Measurements from ENCODE around the gene ELL2.

The ELL2 gene

DNA sequence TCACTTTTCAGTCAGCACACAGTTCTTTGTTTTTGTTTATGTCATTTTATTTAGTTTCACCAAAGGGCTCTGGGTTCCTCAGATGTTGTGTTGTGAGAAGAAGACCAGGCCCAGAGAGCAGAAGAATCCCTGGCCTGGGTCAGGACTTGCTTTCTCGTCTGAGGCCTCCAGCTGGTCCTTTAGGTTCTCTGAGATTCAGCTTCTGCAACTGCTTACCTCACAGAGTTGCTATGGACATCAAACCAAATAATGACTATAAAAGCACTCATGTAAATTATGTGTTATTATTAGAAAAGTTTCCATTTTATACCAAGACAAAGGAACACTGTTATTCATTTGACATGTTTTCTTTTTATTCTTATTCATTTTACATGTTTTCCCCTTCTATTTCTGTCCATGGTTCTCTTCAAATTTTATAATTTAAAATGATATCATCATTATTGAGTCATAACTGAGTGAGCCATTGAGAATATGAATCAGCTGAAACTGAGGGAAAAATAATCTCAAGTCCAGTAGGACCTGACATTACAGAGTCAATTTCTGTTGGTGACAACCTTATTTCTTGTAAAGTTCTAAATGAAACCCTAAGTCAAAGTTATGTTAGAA, 95.1 kb downstream of the ELL2 start:
- ATAC-seq, result no peak
- TF ChIP-seq ARNTL (CRISPR knock-in tag; IDR thresholded peaks at IDR 0.05; ENCODE audit: borderline replicate concordance, low read depth), result no peak
- no peak for TF ChIP-seq TOX (CRISPR knock-in tag; IDR thresholded peaks at IDR 0.05; ENCODE audit: borderline replicate concordance)
- TF ChIP-seq PPARA (CRISPR knock-in tag; IDR thresholded peaks at IDR 0.05; ENCODE audit: borderline replicate concordance), result no peak
- TF ChIP-seq, protein P1, sequence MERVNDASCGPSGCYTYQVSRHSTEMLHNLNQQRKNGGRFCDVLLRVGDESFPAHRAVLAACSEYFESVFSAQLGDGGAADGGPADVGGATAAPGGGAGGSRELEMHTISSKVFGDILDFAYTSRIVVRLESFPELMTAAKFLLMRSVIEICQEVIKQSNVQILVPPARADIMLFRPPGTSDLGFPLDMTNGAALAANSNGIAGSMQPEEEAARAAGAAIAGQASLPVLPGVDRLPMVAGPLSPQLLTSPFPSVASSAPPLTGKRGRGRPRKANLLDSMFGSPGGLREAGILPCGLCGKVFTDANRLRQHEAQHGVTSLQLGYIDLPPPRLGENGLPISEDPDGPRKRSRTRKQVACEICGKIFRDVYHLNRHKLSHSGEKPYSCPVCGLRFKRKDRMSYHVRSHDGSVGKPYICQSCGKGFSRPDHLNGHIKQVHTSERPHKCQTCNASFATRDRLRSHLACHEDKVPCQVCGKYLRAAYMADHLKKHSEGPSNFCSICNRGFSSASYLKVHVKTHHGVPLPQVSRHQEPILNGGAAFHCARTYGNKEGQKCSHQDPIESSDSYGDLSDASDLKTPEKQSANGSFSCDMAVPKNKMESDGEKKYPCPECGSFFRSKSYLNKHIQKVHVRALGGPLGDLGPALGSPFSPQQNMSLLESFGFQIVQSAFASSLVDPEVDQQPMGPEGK (CRISPR knock-in tag; IDR thresholded peaks at IDR 0.05; ENCODE audit: borderline replicate concordance), result no peak
- TF ChIP-seq, protein P2, sequence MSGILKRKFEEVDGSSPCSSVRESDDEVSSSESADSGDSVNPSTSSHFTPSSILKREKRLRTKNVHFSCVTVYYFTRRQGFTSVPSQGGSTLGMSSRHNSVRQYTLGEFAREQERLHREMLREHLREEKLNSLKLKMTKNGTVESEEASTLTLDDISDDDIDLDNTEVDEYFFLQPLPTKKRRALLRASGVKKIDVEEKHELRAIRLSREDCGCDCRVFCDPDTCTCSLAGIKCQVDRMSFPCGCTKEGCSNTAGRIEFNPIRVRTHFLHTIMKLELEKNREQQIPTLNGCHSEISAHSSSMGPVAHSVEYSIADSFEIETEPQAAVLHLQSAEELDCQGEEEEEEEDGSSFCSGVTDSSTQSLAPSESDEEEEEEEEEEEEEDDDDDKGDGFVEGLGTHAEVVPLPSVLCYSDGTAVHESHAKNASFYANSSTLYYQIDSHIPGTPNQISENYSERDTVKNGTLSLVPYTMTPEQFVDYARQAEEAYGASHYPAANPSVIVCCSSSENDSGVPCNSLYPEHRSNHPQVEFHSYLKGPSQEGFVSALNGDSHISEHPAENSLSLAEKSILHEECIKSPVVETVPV (CRISPR knock-in tag; IDR thresholded peaks at IDR 0.05), result no peak
- TF ChIP-seq, protein P3, sequence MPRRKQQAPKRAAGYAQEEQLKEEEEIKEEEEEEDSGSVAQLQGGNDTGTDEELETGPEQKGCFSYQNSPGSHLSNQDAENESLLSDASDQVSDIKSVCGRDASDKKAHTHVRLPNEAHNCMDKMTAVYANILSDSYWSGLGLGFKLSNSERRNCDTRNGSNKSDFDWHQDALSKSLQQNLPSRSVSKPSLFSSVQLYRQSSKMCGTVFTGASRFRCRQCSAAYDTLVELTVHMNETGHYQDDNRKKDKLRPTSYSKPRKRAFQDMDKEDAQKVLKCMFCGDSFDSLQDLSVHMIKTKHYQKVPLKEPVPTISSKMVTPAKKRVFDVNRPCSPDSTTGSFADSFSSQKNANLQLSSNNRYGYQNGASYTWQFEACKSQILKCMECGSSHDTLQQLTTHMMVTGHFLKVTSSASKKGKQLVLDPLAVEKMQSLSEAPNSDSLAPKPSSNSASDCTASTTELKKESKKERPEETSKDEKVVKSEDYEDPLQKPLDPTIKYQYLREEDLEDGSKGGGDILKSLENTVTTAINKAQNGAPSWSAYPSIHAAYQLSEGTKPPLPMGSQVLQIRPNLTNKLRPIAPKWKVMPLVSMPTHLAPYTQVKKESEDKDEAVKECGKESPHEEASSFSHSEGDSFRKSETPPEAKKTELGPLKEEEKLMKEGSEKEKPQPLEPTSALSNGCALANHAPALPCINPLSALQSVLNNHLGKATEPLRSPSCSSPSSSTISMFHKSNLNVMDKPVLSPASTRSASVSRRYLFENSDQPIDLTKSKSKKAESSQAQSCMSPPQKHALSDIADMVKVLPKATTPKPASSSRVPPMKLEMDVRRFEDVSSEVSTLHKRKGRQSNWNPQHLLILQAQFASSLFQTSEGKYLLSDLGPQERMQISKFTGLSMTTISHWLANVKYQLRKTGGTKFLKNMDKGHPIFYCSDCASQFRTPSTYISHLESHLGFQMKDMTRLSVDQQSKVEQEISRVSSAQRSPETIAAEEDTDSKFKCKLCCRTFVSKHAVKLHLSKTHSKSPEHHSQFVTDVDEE (CRISPR knock-in tag; IDR thresholded peaks at IDR 0.05), result no peak
- no peak for TF ChIP-seq RARB (CRISPR knock-in tag; IDR thresholded peaks at IDR 0.05)
- TF ChIP-seq ISL1 (CRISPR knock-in tag; IDR thresholded peaks at IDR 0.05), result no peak
- no peak for TF ChIP-seq OSR1 (CRISPR knock-in tag; IDR thresholded peaks at IDR 0.05)
- no peak for TF ChIP-seq ESRRG (CRISPR knock-in tag; IDR thresholded peaks at IDR 0.05)
- TF ChIP-seq, protein P4, sequence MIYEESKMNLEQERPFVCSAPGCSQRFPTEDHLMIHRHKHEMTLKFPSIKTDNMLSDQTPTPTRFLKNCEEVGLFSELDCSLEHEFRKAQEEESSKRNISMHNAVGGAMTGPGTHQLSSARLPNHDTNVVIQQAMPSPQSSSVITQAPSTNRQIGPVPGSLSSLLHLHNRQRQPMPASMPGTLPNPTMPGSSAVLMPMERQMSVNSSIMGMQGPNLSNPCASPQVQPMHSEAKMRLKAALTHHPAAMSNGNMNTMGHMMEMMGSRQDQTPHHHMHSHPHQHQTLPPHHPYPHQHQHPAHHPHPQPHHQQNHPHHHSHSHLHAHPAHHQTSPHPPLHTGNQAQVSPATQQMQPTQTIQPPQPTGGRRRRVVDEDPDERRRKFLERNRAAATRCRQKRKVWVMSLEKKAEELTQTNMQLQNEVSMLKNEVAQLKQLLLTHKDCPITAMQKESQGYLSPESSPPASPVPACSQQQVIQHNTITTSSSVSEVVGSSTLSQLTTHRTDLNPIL (CRISPR knock-in tag; IDR thresholded peaks at IDR 0.05; ENCODE audit: low read depth), result no peak
- TF ChIP-seq GLIS3 (CRISPR knock-in tag; IDR thresholded peaks at IDR 0.05), result no peak

DNA sequence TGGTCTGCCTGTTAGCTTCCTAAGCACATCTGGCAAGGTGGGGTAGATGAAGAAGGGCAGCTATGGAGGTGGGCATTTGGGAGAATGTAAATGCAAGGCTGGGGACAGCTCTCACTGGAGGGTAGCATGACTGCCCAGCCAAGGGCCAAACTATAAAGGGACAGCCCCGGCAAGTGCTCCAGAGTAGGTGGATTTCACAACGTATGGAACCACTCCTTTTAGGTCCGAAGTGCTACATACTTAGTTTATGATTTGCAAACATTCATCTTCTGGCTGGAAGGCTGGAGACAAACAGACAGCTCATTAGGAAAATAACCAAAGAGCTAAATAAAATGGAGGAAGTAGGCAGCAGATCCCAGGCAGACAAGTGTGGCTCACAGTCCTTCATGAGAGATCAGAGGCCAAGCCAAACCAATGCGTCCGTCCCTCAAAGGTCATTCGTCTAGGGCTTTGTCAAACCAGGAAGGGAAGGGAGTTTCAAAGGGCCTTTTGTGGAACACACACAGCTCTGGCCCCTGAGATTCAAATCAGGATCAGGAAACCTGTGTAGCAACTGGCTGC, 96.6 kb downstream of the ELL2 start:
- no peak for TF ChIP-seq ZFP30 (CRISPR knock-in tag; IDR thresholded peaks at IDR 0.05)
- TF ChIP-seq, protein P3 (CRISPR knock-in tag; IDR thresholded peaks at IDR 0.05), result no peak
- no peak for TF ChIP-seq ZNF8 (CRISPR knock-in tag; IDR thresholded peaks at IDR 0.05)
- no peak for TF ChIP-seq TCF4 (CRISPR knock-in tag; IDR thresholded peaks at IDR 0.05; ENCODE audit: borderline replicate concordance)
- no peak for TF ChIP-seq CSDC2 (CRISPR knock-in tag; IDR thresholded peaks at IDR 0.05)
- no peak for TF ChIP-seq ZNF565 (CRISPR knock-in tag; conservative IDR thresholded peaks at IDR 0.05; ENCODE audit: low read depth)
- TF ChIP-seq GLIS3 (CRISPR knock-in tag; IDR thresholded peaks at IDR 0.05), result no peak
- TF ChIP-seq, protein P4 (CRISPR knock-in tag; IDR thresholded peaks at IDR 0.05; ENCODE audit: low read depth), result no peak
- TF ChIP-seq ARNTL (CRISPR knock-in tag; IDR thresholded peaks at IDR 0.05; ENCODE audit: borderline replicate concordance, low read depth), result no peak
- no peak for TF ChIP-seq ISL1 (CRISPR knock-in tag; IDR thresholded peaks at IDR 0.05)
- TF ChIP-seq PPARA (CRISPR knock-in tag; IDR thresholded peaks at IDR 0.05; ENCODE audit: borderline replicate concordance), result no peak
- TF ChIP-seq, protein P2 (CRISPR knock-in tag; IDR thresholded peaks at IDR 0.05), result no peak
- TF ChIP-seq ZNF70 (CRISPR knock-in tag; IDR thresholded peaks at IDR 0.05), result no peak
- no peak for TF ChIP-seq TOX (CRISPR knock-in tag; IDR thresholded peaks at IDR 0.05; ENCODE audit: borderline replicate concordance)
- no peak for TF ChIP-seq BACH2 (CRISPR knock-in tag; IDR thresholded peaks at IDR 0.05; ENCODE audit: borderline replicate concordance)
- TF ChIP-seq, protein P1 (CRISPR knock-in tag; IDR thresholded peaks at IDR 0.05; ENCODE audit: borderline replicate concordance), result no peak
- no peak for ATAC-seq
